ENCODE data around the gene NKX1-1. TPM values are rescaled to one million over a fixed set of nuclear protein-coding genes. Genes with fewer than 3 reads are reported as not detected.

The NKX1-1 gene
- total and polyA plus RNA-seq, 9 of the 15 experiments (the other 6 are each of a cell fraction or from before 2014, with no cell fraction given) = not detected

DNA sequence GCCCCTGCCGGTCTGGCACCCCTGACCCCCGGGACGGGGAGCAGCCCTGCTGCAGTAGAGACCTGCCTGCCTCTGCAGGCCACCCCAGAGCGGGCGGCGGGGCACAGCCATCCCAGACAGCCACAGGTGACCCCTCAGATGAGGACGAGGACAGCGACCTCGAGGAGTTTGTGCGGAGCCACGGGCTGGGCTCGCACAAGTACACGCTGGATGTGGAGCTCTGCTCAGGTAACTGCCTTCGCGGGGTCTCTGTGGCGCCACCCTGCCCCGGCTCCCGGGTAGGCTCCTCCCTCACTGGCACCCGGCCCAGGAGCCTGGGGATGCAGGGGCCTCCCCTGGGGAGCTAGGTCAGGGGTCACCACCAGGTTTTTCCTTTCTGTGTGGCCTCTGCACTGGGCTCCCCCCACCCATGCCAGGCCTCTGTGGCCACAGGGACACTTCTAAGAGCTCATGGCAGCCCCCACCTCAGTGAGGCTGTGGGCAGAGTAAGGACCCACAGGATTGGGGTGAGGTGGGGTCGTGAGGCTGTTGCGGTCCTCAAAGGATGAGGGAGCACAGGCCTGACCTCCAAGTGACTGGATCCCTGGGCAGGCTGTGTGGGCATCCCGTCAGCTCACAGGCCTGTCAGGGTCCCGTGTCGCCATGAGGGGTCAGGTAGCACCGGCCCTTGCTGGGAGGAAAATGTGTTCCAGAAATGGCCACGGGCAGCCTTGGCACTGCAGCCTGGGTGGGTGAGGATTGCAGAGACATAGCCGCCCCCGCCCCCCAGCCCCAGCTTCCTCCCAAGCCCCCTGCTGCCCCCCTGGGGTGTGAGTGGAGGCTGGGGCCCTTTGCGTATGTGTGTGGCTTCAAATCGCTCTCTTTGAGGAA, 52.8 kb downstream of the NKX1-1 start:
- peak overlapping the region in 1 of 2 experiments; percentile 13; a peak in 1 of 4 replicates for H3K9ac ChIP-seq (ENCODE audit: insufficient read depth in 1 of 2, low read depth in 2 of 2, low read length in 2 of 2)
- FAIRE-seq (no peak), DNase-seq (ENCODE audit: extremely low read depth in 1 of 4, low spot score in 3 of 4) (no peak), ATAC-seq (no peak)
- no peak overlapping the region for H3K27ac ChIP-seq (ENCODE audit: extremely low read depth, low read depth, low read length)
- H2AFZ ChIP-seq (ENCODE audit: low read depth, low read length) = no peak overlapping the region
- no peak overlapping the region for H3K4me3 ChIP-seq
- in situ Hi-C loops (cut with MboI) (loop anchor here (5.0 kb wide), 2 partner anchors 221 to 274 kb away; no protein-coding TSS in a partner anchor), intact Hi-C loops (cut with micrococcal nuclease) (loop anchor here (10.0 kb wide), 1 partner anchor 371 kb away; the partner anchor contains the start of genes TACC3 and TMEM129)
- BruUV-seq (replicated peaks) = no TSS peak
- 0 out of 3 replicates have a peak, but pooled peaks cover 3% of the 10 kb centered on the region for H3K79me2 ChIP-seq (ENCODE audit: control insufficient read depth, insufficient read depth, low read length)
- ChIA-PET POLR2A (interaction anchor here (0.6 to 0.9 kb wide), 2 partner anchors 157 to 190 kb away, joined by 3 to 6 read pairs; no protein-coding TSS in a partner anchor), CTCF (ENCODE audit: low intra/inter-chr PET ratio) (interaction anchor here (1.1 kb wide), 1 partner anchor 373 kb away, joined by 4 read pairs; no protein-coding TSS in a partner anchor)
- TF ChIP-seq POLR2G (IDR thresholded peaks at IDR 0.05; ENCODE audit: low read depth, low read length) = 0 out of 2 replicates have a peak, but pooled peaks have one; percentile 6
- TF ChIP-seq, protein P1, sequence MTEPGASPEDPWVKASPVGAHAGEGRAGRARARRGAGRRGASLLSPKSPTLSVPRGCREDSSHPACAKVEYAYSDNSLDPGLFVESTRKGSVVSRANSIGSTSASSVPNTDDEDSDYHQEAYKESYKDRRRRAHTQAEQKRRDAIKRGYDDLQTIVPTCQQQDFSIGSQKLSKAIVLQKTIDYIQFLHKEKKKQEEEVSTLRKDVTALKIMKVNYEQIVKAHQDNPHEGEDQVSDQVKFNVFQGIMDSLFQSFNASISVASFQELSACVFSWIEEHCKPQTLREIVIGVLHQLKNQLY (CRISPR knock-in tag; conservative IDR thresholded peaks at IDR 0.05) = no peak
- TF ChIP-seq, protein P2, sequence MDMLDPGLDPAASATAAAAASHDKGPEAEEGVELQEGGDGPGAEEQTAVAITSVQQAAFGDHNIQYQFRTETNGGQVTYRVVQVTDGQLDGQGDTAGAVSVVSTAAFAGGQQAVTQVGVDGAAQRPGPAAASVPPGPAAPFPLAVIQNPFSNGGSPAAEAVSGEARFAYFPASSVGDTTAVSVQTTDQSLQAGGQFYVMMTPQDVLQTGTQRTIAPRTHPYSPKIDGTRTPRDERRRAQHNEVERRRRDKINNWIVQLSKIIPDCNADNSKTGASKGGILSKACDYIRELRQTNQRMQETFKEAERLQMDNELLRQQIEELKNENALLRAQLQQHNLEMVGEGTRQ (CRISPR knock-in tag; IDR thresholded peaks at IDR 0.05) = no peak
- TF ChIP-seq KLF16 (IDR thresholded peaks at IDR 0.05) = no peak
- no peak overlapping the region for H3K4me2 ChIP-seq (ENCODE audit: insufficient read depth, low read length)
- no peaks in the 10 kb centered on the region for H3K27me3 ChIP-seq (ENCODE audit: control insufficient read depth in 2 of 2, insufficient read depth in 2 of 2, low read length in 2 of 2)
- H4K20me1 ChIP-seq (replicated peaks; ENCODE audit: control insufficient read depth, insufficient read depth, low read length) = peaks cover 10% of the 10 kb centered on the region; the same call in 1 of the 2 replicates
- H3K9me1 ChIP-seq (ENCODE audit: control insufficient read depth, insufficient read depth, low read length) = peaks cover 4% of the 10 kb centered on the region
- peaks cover 47% of the 10 kb centered on the region; the same call in 2 of the 3 replicates for H3K36me3 ChIP-seq (ENCODE audit: control insufficient read depth, insufficient read depth, low read length)
- H3K9me3 ChIP-seq (replicated peaks; ENCODE audit: control insufficient read depth, insufficient read depth, low read depth, low read length) = no peaks in the 10 kb centered on the region
- H3K4me1 ChIP-seq (replicated peaks in 1 of 2; ENCODE audit: control insufficient read depth in 2 of 2, insufficient read depth in 2 of 2, low read length in 2 of 2) = peaks cover under 1 to 66% of the 10 kb centered on the region in 2 experiments
- 90% methylated on average over 17 of the region's 30 CpGs for WGBS (ENCODE audit: insufficient coverage, low coverage, missing lambda C conversion rate)

Other genes with a start within 250 kb of the NKX1-1 start
- 0.65 and 1.1 TPM in 2 replicates for gene SPON2, start 233.9 kb downstream of the NKX1-1 start, total RNA-seq (2014; rRNA removed)
- gene SPON2, start 233.9 kb downstream of the NKX1-1 start, total RNA-seq (2014; rRNA removed; fragmentation: Illumina TruSeq; extraction: Trizol) = 0.54 and 0.69 TPM in 2 replicates
- gene SPON2, start 233.9 kb downstream of the NKX1-1 start, total RNA-seq (2015; rRNA removed; fragmentation: Illumina TruSeq; extraction: Trizol) = 0.57 and 0.83 TPM in 2 replicates
- 1.4 and 1.8 TPM in 2 replicates for gene SPON2, start 233.9 kb downstream of the NKX1-1 start, total RNA-seq (2021)
- 2.2 and 4.8 TPM in 2 replicates for gene SPON2, start 233.9 kb downstream of the NKX1-1 start, polyA plus RNA-seq (2011; rRNA removed)
- 0.74 and 1.1 TPM in 2 replicates for gene SPON2, start 233.9 kb downstream of the NKX1-1 start, polyA plus RNA-seq (2014; fragmentation: Illumina TruSeq; extraction: Trizol)
- gene SPON2, start 233.9 kb downstream of the NKX1-1 start, polyA plus RNA-seq (2014; fragmentation: Nextera tagmentation; extraction: Ambion mirVana) = under 1 TPM; 0.21 to 0.27 TPM
- 0.77 and 0.84 TPM in 2 replicates for gene SPON2, start 233.9 kb downstream of the NKX1-1 start, polyA plus RNA-seq (2014; rRNA removed)
- 162 and 230 TPM in 2 replicates for gene CTBP1, start 157.3 kb downstream of the NKX1-1 start, total RNA-seq (2014; rRNA removed)
- gene CTBP1, start 157.3 kb downstream of the NKX1-1 start, total RNA-seq (2014; rRNA removed; fragmentation: Illumina TruSeq; extraction: Trizol) = 27.2 and 30.4 TPM in 2 replicates
- 67.9 and 70.4 TPM in 2 replicates for gene CTBP1, start 157.3 kb downstream of the NKX1-1 start, total RNA-seq (2015; rRNA removed; fragmentation: Illumina TruSeq; extraction: Trizol)
- gene CTBP1, start 157.3 kb downstream of the NKX1-1 start, total RNA-seq (2021) = 134 and 148 TPM in 2 replicates
- gene CTBP1, start 157.3 kb downstream of the NKX1-1 start, polyA plus RNA-seq (2011; rRNA removed) = 68.2 and 72.3 TPM in 2 replicates
- 64.0 and 116 TPM in 2 replicates for gene CTBP1, start 157.3 kb downstream of the NKX1-1 start, polyA plus RNA-seq (2014; fragmentation: Illumina TruSeq; extraction: Trizol)
- 10 to 100 TPM; 14.5 to 20.0 TPM for gene CTBP1, start 157.3 kb downstream of the NKX1-1 start, polyA plus RNA-seq (2014; fragmentation: Nextera tagmentation; extraction: Ambion mirVana)
- 111 and 118 TPM in 2 replicates for gene CTBP1, start 157.3 kb downstream of the NKX1-1 start, polyA plus RNA-seq (2014; rRNA removed)
- gene MAEA, start 116.6 kb downstream of the NKX1-1 start, total RNA-seq (2014; rRNA removed) = 63.2 and 104 TPM in 2 replicates
- 18.7 and 20.5 TPM in 2 replicates for gene MAEA, start 116.6 kb downstream of the NKX1-1 start, total RNA-seq (2014; rRNA removed; fragmentation: Illumina TruSeq; extraction: Trizol)
- 45.0 and 48.7 TPM in 2 replicates for gene MAEA, start 116.6 kb downstream of the NKX1-1 start, total RNA-seq (2015; rRNA removed; fragmentation: Illumina TruSeq; extraction: Trizol)
- 84.4 and 86.5 TPM in 2 replicates for gene MAEA, start 116.6 kb downstream of the NKX1-1 start, total RNA-seq (2021)
- 59.3 and 60.8 TPM in 2 replicates for gene MAEA, start 116.6 kb downstream of the NKX1-1 start, polyA plus RNA-seq (2011; rRNA removed)
- 34.3 and 57.0 TPM in 2 replicates for gene MAEA, start 116.6 kb downstream of the NKX1-1 start, polyA plus RNA-seq (2014; fragmentation: Illumina TruSeq; extraction: Trizol)
- gene MAEA, start 116.6 kb downstream of the NKX1-1 start, polyA plus RNA-seq (2014; fragmentation: Nextera tagmentation; extraction: Ambion mirVana) = 1 to 10 TPM; 2.1 to 4.7 TPM
- 72.5 and 74.7 TPM in 2 replicates for gene MAEA, start 116.6 kb downstream of the NKX1-1 start, polyA plus RNA-seq (2014; rRNA removed)
- 4.5 and 5.4 TPM in 2 replicates for gene UVSSA, start 59.2 kb downstream of the NKX1-1 start, total RNA-seq (2014; rRNA removed)
- gene UVSSA, start 59.2 kb downstream of the NKX1-1 start, total RNA-seq (2014; rRNA removed; fragmentation: Illumina TruSeq; extraction: Trizol) = 1.5 TPM in 2 replicates
- 2.6 and 2.9 TPM in 2 replicates for gene UVSSA, start 59.2 kb downstream of the NKX1-1 start, total RNA-seq (2015; rRNA removed; fragmentation: Illumina TruSeq; extraction: Trizol)
- gene UVSSA, start 59.2 kb downstream of the NKX1-1 start, total RNA-seq (2021) = 12.4 and 14.6 TPM in 2 replicates
- gene UVSSA, start 59.2 kb downstream of the NKX1-1 start, polyA plus RNA-seq (2011; rRNA removed) = 3.5 and 7.2 TPM in 2 replicates
- gene UVSSA, start 59.2 kb downstream of the NKX1-1 start, polyA plus RNA-seq (2014; fragmentation: Illumina TruSeq; extraction: Trizol) = 3.3 and 4.7 TPM in 2 replicates
- under 1 TPM; 0.21 to 0.27 TPM for gene UVSSA, start 59.2 kb downstream of the NKX1-1 start, polyA plus RNA-seq (2014; fragmentation: Nextera tagmentation; extraction: Ambion mirVana)
- 5.8 and 9.2 TPM in 2 replicates for gene UVSSA, start 59.2 kb downstream of the NKX1-1 start, polyA plus RNA-seq (2014; rRNA removed)

Data from K562 (cell line).